ENCODE measurements around the gene HSD11B2. TPM values are rescaled to one million over a fixed set of nuclear protein-coding genes. Genes with fewer than 3 reads are reported as not detected.

HSD11B2 gene
- total and polyA plus RNA-seq, 10 of the 15 experiments (the other 5 are each of a cell fraction or from before 2014, with no cell fraction given) = 0.09 to 0.34 (median 0.21) TPM; not detected in 2

GRCh38 chr16:67430504-67430976 is 381 bp upstream of the HSD11B2 start:
- peaks cover 12 to 14% of the 10 kb centered on the region in 2 experiments for H3K27me3 ChIP-seq (replicated peaks in 1 of 2; ENCODE audit: control insufficient read depth in 2 of 2, insufficient read depth in 2 of 2, low read length in 1 of 2)
- H3K9me3 ChIP-seq (replicated peaks; ENCODE audit: control insufficient read depth, insufficient read depth, low read length) = no peaks in the 10 kb centered on the region
- H3K27ac ChIP-seq (ENCODE audit: control insufficient read depth, insufficient read depth) = no peak overlapping the region
- no peaks in the 10 kb centered on the region for H4K20me1 ChIP-seq (ENCODE audit: control insufficient read depth, insufficient read depth)
- WGBS (ENCODE audit: insufficient coverage, insufficient replicate concordance, low lambda C conversion rate, missing lambda C conversion rate) = under 1% methylated on average over 41 of the region's 53 CpGs
- intact Hi-C loops (cut with micrococcal nuclease; ENCODE audit: unreplicated experiment) (no loop called here), in situ Hi-C loops (cut with MboI) (no loop called here)
- peaks cover 10% of the 10 kb centered on the region for H3K4me1 ChIP-seq (ENCODE audit: control insufficient read depth, insufficient read depth, low read length)
- H3K4me2 ChIP-seq (ENCODE audit: control insufficient read depth, insufficient read depth) = peak overlapping the region; percentile 59; the same call in 1 of the 2 replicates
- ATAC-seq = peak; percentile 43
- DNase-seq (ENCODE audit: low read depth, low spot score) = no peak
- no peak overlapping the region; the same call in 1 of the 2 replicates for H2AFZ ChIP-seq (ENCODE audit: control insufficient read depth, low read depth, low read length)
- RAD21 ChIA-PET (ENCODE audit: unreplicated experiment) = interaction anchor here (0.7 kb wide), 1 partner anchor 880 kb away, joined by 3 read pairs; no protein-coding TSS in a partner anchor
- POLR2A ChIA-PET = no interaction called here
- no peaks in the 10 kb centered on the region for H3K36me3 ChIP-seq (ENCODE audit: control insufficient read depth in 2 of 2, insufficient read depth in 2 of 2, low read length in 1 of 2)
- SMC1A ChIA-PET (ENCODE audit: uncharacterized antibody, unreplicated experiment) = no interaction called here
- H3K9ac ChIP-seq (ENCODE audit: control insufficient read depth, insufficient read depth, low read length) = no peak overlapping the region
- CTCF ChIA-PET = no interaction called here
- FAIRE-seq = no peak
- no peaks in the 10 kb centered on the region for H3K79me2 ChIP-seq (ENCODE audit: control insufficient read depth, insufficient read depth, low read length)
- peak overlapping the region; percentile 42; the same call in 1 of the 2 replicates for H3K4me3 ChIP-seq
- no TSS peak for BruUV-seq (replicated peaks)
- TF ChIP-seq MXI1 (IDR thresholded peaks at IDR 0.05; ENCODE audit: low read depth, low read length) (no peak), SUZ12 (IDR thresholded peaks at IDR 0.05; ENCODE audit: unreplicated experiment) (peak; percentile 96), IKZF1 (conservative IDR thresholded peaks at IDR 0.05) (peak; percentile 34), REST (IDR thresholded peaks at IDR 0.05; ENCODE audit: low read depth, low read length) (no peak), BHLHE40 (IDR thresholded peaks at IDR 0.05; ENCODE audit: borderline replicate concordance in 1 of 2, low read depth in 2 of 2, low read length in 1 of 2) (peak in 1 of 2 experiments; percentile 34; a peak in 1 of 4 replicates), USF1 (IDR thresholded peaks at IDR 0.05; ENCODE audit: borderline replicate concordance, extremely low read length, insufficient read depth, low read depth, low read length) (peak; percentile 33)
